Cardiac muscle cell (in vitro differentiated cells and primary cell): Measurements from ENCODE around the gene APBA1. TPM values are rescaled to one million over a fixed set of nuclear protein-coding genes. Genes with fewer than 3 reads are reported as not detected.

Experiments used
- DNase-seq, 2 donors: peaks; one replicate each; pipeline versions ENCODE4 v3.0.0 to v3.0.0-alpha.2; 2010 to 2017; ENCODE audit warnings: low read depth in 1 of 2, low spot score in 1 of 2
- H3K27ac ChIP-seq: fragments of 200-600 bp; sonication (generic); 2 replicates; pipeline ENCODE4 v1.5.1; 2016
- H3K27me3 ChIP-seq: fragments of 200-600 bp; sonication (generic); 2 replicates; pipeline ENCODE4 v1.6.0; 2016; ENCODE audit warnings: control low read depth
- H3K36me3 ChIP-seq: fragments of 200-600 bp; sonication (generic); 2 replicates; pipeline ENCODE4 v1.5.1; 2016; ENCODE audit warnings: control low read depth
- H3K4me1 ChIP-seq: fragments of 200-600 bp; sonication (generic); 2 replicates; pipeline ENCODE4 v1.8.1; 2017; ENCODE audit warnings: low read depth, mild to moderate bottlenecking, mixed run types
- H3K4me3 ChIP-seq: fragments of 200-600 bp; sonication (generic); 2 replicates; pipeline ENCODE4 v1.5.1; 2016; ENCODE audit warnings: mild to moderate bottlenecking
- H3K9me3 ChIP-seq: fragments of 200-600 bp; sonication (generic); 2 replicates; pipeline ENCODE4 v1.5.1; 2017; ENCODE audit warnings: low read depth, mild to moderate bottlenecking, control low read depth
- polyA plus RNA-seq: library from polyadenylated mRNA; unstranded; fragments of >200 nt; fragmentation: Nextera tagmentation; extraction: Ambion mirVana; gene quantifications from 2 replicates; pipeline ENCODE4 v1.2.1, GENCODE V29; 2016
- total RNA-seq: library from RNA; depleted of rRNA; stranded (reverse); fragments of >200 nt; gene quantifications from 2 replicates; pipeline ENCODE4 v1.2.3, GENCODE V29; 2016
- TF ChIP-seq, protein P1 (sequence below): IDR thresholded peaks from 2 replicates; pipeline ENCODE4 v1.5.1; 2012; ENCODE audit warnings: low read depth, mild to moderate bottlenecking, low read length

APBA1 gene
- total and polyA plus RNA-seq, 2 experiments from 2014 or later: 0.93 to 2.4 TPM

DNA sequence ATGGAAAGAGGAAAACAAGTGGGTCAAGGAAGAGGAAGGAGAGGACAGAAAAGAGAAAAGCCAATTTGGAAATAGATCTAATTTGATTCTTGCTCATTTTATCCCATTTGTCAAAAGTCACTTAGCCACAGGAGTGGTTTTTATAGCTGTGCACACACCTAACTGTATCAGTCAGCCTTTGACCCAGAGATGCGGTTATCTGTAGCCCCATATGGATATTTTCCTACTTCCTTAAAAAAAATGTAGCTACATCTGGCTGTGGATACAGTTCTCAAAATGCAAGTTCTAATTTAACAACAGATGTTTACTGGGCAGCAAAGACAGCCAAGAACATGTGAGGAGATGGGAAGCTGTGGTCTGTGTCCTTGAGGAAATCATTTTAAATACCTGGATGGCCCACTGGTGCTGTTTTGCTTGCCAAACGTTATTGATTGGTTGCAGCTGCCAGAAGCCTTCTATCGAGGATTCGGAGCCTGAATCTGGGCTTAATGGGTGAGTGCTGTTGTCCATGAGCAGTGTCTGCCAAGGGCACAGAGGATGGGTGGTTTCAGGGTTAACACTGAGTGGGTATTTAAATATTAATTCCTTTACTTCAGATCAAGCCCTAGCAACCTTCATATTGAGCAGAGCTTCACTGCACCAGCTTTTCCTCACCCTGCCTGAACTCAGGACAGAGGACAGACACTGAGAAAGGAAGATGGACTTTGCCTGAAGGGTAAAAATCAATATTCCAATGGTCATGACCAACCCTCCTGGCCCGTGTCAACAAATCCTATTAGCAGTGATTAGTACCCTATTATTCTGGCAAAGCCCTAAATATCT is 92.2 kb downstream of the APBA1 start:
- TF ChIP-seq, protein P1, sequence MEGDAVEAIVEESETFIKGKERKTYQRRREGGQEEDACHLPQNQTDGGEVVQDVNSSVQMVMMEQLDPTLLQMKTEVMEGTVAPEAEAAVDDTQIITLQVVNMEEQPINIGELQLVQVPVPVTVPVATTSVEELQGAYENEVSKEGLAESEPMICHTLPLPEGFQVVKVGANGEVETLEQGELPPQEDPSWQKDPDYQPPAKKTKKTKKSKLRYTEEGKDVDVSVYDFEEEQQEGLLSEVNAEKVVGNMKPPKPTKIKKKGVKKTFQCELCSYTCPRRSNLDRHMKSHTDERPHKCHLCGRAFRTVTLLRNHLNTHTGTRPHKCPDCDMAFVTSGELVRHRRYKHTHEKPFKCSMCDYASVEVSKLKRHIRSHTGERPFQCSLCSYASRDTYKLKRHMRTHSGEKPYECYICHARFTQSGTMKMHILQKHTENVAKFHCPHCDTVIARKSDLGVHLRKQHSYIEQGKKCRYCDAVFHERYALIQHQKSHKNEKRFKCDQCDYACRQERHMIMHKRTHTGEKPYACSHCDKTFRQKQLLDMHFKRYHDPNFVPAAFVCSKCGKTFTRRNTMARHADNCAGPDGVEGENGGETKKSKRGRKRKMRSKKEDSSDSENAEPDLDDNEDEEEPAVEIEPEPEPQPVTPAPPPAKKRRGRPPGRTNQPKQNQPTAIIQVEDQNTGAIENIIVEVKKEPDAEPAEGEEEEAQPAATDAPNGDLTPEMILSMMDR: no peak
- H3K4me3 ChIP-seq: no peak overlapping the region
- peak overlapping the region; percentile 54 for H3K27ac ChIP-seq
- H3K4me1 ChIP-seq: peaks cover 18% of the 10 kb centered on the region
- DNase-seq: no peak
- no peaks in the 10 kb centered on the region for H3K9me3 ChIP-seq
- H3K36me3 ChIP-seq: no peaks in the 10 kb centered on the region
- H3K27me3 ChIP-seq: peaks cover 10% of the 10 kb centered on the region

DNA sequence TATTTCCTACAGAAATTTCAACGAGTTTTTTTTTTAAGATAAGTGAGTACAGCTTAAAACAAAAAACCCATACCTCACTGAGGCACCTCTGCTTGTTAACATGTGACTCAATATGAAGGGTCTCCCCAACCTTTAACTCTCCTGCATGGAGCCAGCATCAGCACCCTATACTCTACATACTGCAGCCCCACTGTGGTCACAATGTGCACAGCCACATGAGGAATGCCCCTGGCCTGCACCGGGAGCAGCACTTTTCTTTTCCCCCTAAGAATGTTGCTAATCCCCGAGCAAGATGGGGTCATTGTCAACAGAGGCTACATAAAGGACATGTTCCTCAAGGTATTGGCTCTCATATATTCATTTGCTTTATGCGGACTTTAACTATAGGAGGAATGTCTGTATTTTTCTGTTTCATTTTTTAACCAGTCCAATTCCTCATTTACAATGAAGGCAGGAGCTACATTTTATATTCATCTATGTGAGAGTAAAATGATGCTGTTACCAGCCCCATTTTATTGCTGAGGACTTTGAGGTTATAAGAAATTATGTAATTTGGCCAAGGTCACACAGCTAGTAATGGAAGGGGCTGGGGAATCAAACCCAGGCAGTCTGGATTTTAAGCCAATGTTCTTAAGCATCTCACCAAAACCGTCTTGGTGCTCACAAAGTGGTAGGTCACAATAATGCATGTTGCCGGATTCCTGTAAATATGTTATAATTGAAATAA is 93.0 kb downstream of the APBA1 start:
- H3K4me1 ChIP-seq: peaks cover 18% of the 10 kb centered on the region
- H3K36me3 ChIP-seq: no peaks in the 10 kb centered on the region
- TF ChIP-seq, protein P1: no peak
- peaks cover 3% of the 10 kb centered on the region for H3K27me3 ChIP-seq
- H3K27ac ChIP-seq: no peak overlapping the region
- no peaks in the 10 kb centered on the region for H3K9me3 ChIP-seq
- no peak overlapping the region for H3K4me3 ChIP-seq
- no peak for DNase-seq

DNA sequence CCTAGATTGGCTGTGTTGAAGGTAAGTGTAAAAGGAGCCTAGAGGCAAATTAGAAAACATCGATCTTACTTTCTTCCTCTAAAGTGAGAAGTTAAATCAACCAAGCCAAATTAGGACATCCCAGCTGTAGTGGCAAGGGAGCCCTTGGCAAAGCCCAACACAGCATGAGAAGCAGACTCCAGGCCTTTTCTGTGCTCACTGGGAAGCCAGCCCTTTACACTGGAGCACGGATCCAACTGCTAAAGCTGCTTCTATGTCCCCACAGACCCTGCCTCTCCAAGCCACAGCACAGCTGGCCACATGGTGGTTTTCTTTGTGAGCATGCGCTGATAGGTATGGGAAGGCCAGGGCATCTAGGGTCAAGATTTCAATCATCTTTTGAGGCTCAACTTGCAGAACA is 94.1 kb downstream of the APBA1 start:
- Histone ChIP-seq H3K27ac (no peak overlapping the region), H3K27me3 (no peaks in the 10 kb centered on the region), H3K9me3 (no peaks in the 10 kb centered on the region), H3K4me1 (peaks cover 18% of the 10 kb centered on the region), H3K4me3 (no peak overlapping the region), H3K36me3 (no peaks in the 10 kb centered on the region)
- TF ChIP-seq, protein P1: no peak
- DNase-seq: no peak

DNA sequence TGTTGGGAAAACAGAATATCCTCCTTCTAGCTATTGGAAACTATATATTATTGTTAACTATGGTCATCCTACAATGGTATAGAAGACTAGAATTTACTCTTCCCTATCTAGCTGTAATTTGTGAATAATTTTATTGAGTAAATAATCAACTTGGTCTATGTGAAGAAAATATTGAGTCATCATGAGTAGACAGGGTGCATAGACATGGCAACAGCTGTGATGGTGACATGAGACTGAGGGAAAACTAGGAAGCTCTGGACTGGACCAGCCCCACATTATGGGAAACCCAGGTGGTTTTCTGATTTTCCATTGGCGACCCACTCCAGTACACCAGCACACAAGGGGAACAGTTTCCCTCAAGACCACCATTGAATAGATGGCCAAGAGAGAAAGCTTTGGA is 95.0 kb downstream of the APBA1 start:
- H3K27ac ChIP-seq: no peak overlapping the region

DNA sequence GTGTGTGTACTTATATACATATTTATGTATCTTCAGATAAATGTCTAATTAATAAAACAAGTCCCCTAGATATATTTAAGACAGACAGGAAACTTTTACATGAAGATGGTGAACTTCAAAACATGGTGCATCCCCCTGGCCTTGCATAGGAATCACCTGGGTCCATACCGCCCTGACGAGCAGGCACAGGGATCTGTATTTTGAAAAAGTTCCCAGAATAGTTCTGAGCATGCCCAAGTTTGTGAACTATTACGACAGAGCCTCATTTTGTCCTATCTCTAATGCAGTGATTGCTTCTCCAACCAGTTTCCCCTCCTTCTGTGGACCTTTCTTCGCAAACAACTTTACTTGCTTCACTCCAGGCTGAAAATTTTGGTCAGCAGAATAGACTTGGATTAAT is 98.1 kb downstream of the APBA1 start:
- TF ChIP-seq, protein P1: no peak
- H3K4me1 ChIP-seq: peaks cover 4% of the 10 kb centered on the region
- H3K27ac ChIP-seq: no peak overlapping the region
- peak in 1 of 2 donors; percentile 46 for DNase-seq
- no peaks in the 10 kb centered on the region for H3K27me3 ChIP-seq
- no peak overlapping the region for H3K4me3 ChIP-seq
- no peaks in the 10 kb centered on the region for H3K9me3 ChIP-seq
- H3K36me3 ChIP-seq: no peaks in the 10 kb centered on the region

More for the DNA sequence above, 95.0 kb downstream of the APBA1 start:
- DNase-seq: no peak
- Histone ChIP-seq H3K27me3 (no peaks in the 10 kb centered on the region), H3K9me3 (no peaks in the 10 kb centered on the region), H3K4me3 (no peak overlapping the region), H3K36me3 (no peaks in the 10 kb centered on the region), H3K4me1 (peaks cover 18% of the 10 kb centered on the region)
- TF ChIP-seq, protein P1: no peak
